Upper lobe of left lung (tissue), 4 donors: Measurements from ENCODE around the gene ITCH.

Experiments used
- EP300 ChIP-seq, 4 donors: sonication (generic); formaldehyde crosslinking; IDR thresholded peaks; one replicate each; pipeline ENCODE4 v1.5.1; 2017; ENCODE audit warnings: antibody characterized with exemption in 4 of 4, control low read depth in 2 of 4
- POLR2A ChIP-seq, 4 donors: fragments of 450-650 bp; IDR thresholded peaks; one replicate each; pipeline ENCODE4 v1.5.1; 2016 to 2017; ENCODE audit warnings: antibody characterized with exemption in 4 of 4, mild to moderate bottlenecking in 2 of 4
- POLR2AphosphoS5 ChIP-seq, 2 donors: sonication (generic); formaldehyde crosslinking; IDR thresholded peaks; one replicate each; pipeline ENCODE4 v1.5.1; 2017; ENCODE audit warnings: antibody characterized with exemption in 2 of 2
- TF ChIP-seq, protein P1 (sequence below), 6 experiments: fragments of 450-650 bp in 4 of 6; fragments of 200-600 bp in 2 of 6; sonication (generic) in 2 of 6; IDR thresholded peaks; one replicate each; pipeline ENCODE4 v1.5.1; 2016 to 2019; ENCODE audit warnings: antibody characterized with exemption in 6 of 6

GRCh38 chr20:34530342-34530741 lies 167.3 kb downstream of the ITCH start:
- TF ChIP-seq, protein P1, sequence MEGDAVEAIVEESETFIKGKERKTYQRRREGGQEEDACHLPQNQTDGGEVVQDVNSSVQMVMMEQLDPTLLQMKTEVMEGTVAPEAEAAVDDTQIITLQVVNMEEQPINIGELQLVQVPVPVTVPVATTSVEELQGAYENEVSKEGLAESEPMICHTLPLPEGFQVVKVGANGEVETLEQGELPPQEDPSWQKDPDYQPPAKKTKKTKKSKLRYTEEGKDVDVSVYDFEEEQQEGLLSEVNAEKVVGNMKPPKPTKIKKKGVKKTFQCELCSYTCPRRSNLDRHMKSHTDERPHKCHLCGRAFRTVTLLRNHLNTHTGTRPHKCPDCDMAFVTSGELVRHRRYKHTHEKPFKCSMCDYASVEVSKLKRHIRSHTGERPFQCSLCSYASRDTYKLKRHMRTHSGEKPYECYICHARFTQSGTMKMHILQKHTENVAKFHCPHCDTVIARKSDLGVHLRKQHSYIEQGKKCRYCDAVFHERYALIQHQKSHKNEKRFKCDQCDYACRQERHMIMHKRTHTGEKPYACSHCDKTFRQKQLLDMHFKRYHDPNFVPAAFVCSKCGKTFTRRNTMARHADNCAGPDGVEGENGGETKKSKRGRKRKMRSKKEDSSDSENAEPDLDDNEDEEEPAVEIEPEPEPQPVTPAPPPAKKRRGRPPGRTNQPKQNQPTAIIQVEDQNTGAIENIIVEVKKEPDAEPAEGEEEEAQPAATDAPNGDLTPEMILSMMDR (IDR thresholded peaks at IDR 0.05): no peak
- TF ChIP-seq POLR2AphosphoS5 (IDR thresholded peaks at IDR 0.05) (no peak), POLR2A (IDR thresholded peaks at IDR 0.05) (no peak), EP300 (IDR thresholded peaks at IDR 0.05) (no peak)
